Measurements from ENCODE around the gene RNF112. TPM values are rescaled to one million over a fixed set of nuclear protein-coding genes. Genes with fewer than 3 reads are reported as not detected.

RNF112 gene
- total and polyA plus RNA-seq, 2 of the 13 experiments (the other 11 are each of a cell fraction or from before 2014, with no cell fraction given): 0.05 TPM; not detected in 1

GRCh38 chr17:19362277-19363113 is 48.5 kb upstream of the RNF112 start, which contains the start of gene B9D1 (continued):
- TF ChIP-seq GMEB1 (CRISPR knock-in tag; IDR thresholded peaks at IDR 0.05; ENCODE audit: borderline replicate concordance) (peak; percentile 62; the same call in 1 of the 2 replicates), POLR2A (IDR thresholded peaks at IDR 0.05; ENCODE audit: insufficient read depth in 1 of 2, low read depth in 2 of 2, low read length in 2 of 2) (peak in 1 of 2 experiments; percentile 72; a peak in 3 of 4 replicates), SMAD9 (CRISPR knock-in tag; IDR thresholded peaks at IDR 0.05) (no peak), DNMT1 (CRISPR knock-in tag; IDR thresholded peaks at IDR 0.05) (no peak), FUBP1 (CRISPR knock-in tag; IDR thresholded peaks at IDR 0.05; ENCODE audit: borderline replicate concordance) (no peak), UBTF (CRISPR knock-in tag; IDR thresholded peaks at IDR 0.05) (peak; percentile 80), ZNF510 (CRISPR knock-in tag; IDR thresholded peaks at IDR 0.05; ENCODE audit: low read depth) (no peak), ZSCAN30 (CRISPR knock-in tag; IDR thresholded peaks at IDR 0.05) (no peak), ZHX2 (IDR thresholded peaks at IDR 0.05; ENCODE audit: low read depth) (no peak), ZHX2 (CRISPR knock-in tag; IDR thresholded peaks at IDR 0.05; ENCODE audit: borderline replicate concordance) (no peak), XBP1 (CRISPR knock-in tag; IDR thresholded peaks at IDR 0.05) (no peak), ATF7-NPFF (CRISPR knock-in tag; IDR thresholded peaks at IDR 0.05; ENCODE audit: low read depth) (peak; percentile 65), HES4 (CRISPR knock-in tag; IDR thresholded peaks at IDR 0.05; ENCODE audit: borderline replicate concordance) (peak; percentile 58; the same call in 1 of the 2 replicates), SNAI1 (CRISPR knock-in tag; IDR thresholded peaks at IDR 0.05; ENCODE audit: borderline replicate concordance) (no peak), IRX3 (CRISPR knock-in tag; IDR thresholded peaks at IDR 0.05; ENCODE audit: borderline replicate concordance, low read depth) (0 out of 2 replicates have a peak, but pooled peaks have one; percentile 36)

Measured in HepG2 (cell line).